Tibial nerve (tissue), 3 donors: ENCODE measurements around the gene PTGES2.

Source experiments
- POLR2A ChIP-seq, 2 donors: fragments of 450-650 bp; IDR thresholded peaks; one replicate each; pipeline ENCODE4 v1.6.1; 2017; ENCODE audit warnings: antibody characterized with exemption in 2 of 2, mild to moderate bottlenecking in 2 of 2, moderate library complexity in 2 of 2
- TF ChIP-seq, protein P1 (sequence below), 5 experiments: fragments of 200-600 bp in 3 of 5; fragments of 450-650 bp in 2 of 5; sonication (generic) in 3 of 5; IDR thresholded peaks; one replicate each; pipeline ENCODE4 v1.5.1; 2016 to 2019; ENCODE audit warnings: antibody characterized with exemption in 5 of 5, mild to moderate bottlenecking in 3 of 5, moderate library complexity in 2 of 5

- TF ChIP-seq, protein P1, sequence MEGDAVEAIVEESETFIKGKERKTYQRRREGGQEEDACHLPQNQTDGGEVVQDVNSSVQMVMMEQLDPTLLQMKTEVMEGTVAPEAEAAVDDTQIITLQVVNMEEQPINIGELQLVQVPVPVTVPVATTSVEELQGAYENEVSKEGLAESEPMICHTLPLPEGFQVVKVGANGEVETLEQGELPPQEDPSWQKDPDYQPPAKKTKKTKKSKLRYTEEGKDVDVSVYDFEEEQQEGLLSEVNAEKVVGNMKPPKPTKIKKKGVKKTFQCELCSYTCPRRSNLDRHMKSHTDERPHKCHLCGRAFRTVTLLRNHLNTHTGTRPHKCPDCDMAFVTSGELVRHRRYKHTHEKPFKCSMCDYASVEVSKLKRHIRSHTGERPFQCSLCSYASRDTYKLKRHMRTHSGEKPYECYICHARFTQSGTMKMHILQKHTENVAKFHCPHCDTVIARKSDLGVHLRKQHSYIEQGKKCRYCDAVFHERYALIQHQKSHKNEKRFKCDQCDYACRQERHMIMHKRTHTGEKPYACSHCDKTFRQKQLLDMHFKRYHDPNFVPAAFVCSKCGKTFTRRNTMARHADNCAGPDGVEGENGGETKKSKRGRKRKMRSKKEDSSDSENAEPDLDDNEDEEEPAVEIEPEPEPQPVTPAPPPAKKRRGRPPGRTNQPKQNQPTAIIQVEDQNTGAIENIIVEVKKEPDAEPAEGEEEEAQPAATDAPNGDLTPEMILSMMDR (IDR thresholded peaks at IDR 0.05): no peak
- no peak for TF ChIP-seq POLR2A (IDR thresholded peaks at IDR 0.05)
Measured at GRCh38 chr9:128080206-128080605, 47.3 kb downstream of the PTGES2 start.
